K562 (cell line): ENCODE data around the gene PREX1. TPM values are rescaled to one million over a fixed set of nuclear protein-coding genes. Genes with fewer than 3 reads are reported as not detected.

ENCODE experiments used
- ATAC-seq: fragments of 200-7000 bp; cut with Tn5 transposase; 3 replicates; pipeline ENCODE4 v1.9.1; 2020; ENCODE audit warnings: moderate library complexity
- BruUV-seq: library from RNA; stranded (reverse); fragments of 400-500 nt; replicated peaks from 2 replicates; lab custom pipeline; 2021; lab: Mats Ljungman, UMichigan
- CTCF ChIA-PET: fragments of 300-600 bp; formaldehyde crosslinking; extraction: SDS; loops from one replicate; lab custom pipeline; 2021; ENCODE audit warnings: low intra/inter-chr PET ratio; lab: Yijun Ruan, JAX
- POLR2A ChIA-PET: fragments of 300-600, 350-650 bp; sonication (Branson Sonifier 250); formaldehyde crosslinking; extraction: SDS; loops from one replicate; lab custom pipeline; 2021; ENCODE audit warnings: antibody characterized with exemption, inconsistent platforms; lab: Yijun Ruan, JAX
- DNase-seq, 4 experiments: peaks; one replicate each; pipeline versions ENCODE4 v3.0.0 to v3.0.0-alpha.2; 2011 to 2018; ENCODE audit warnings: low spot score in 3 of 4, mixed read lengths in 3 of 4; ENCODE audit errors: extremely low read depth in 1 of 4
- FAIRE-seq: peaks from 2 replicates; lab custom pipeline; 2011; peaks lifted over from hg19 to GRCh38; lab: Jason Lieb, UNC
- H2AFZ ChIP-seq: 2 replicates; pipeline ENCODE4 v1.6.0; 2011; ENCODE audit warnings: low read depth, low read length, control low read depth, inconsistent platforms
- H3K27ac ChIP-seq: fragments of 200-600 bp; 3 replicates; pipeline ENCODE4 v1.8.0; 2011; ENCODE audit warnings: low read depth, mild to moderate bottlenecking, control low read depth, inconsistent platforms, low read length, moderate library complexity, mixed read lengths; ENCODE audit errors: extremely low read depth
- H3K27me3 ChIP-seq, 2 experiments: fragments of 300-600 bp in 1 of 2; 2 replicates in 1 of 2; 3 replicates in 1 of 2; pipeline versions ENCODE4 v1.6.0 to v1.8.0; 2011; ENCODE audit warnings: inconsistent platforms in 2 of 2, low read length in 2 of 2, mild to moderate bottlenecking in 1 of 2, mixed read lengths in 1 of 2, moderate library complexity in 1 of 2; ENCODE audit not compliant: control insufficient read depth in 2 of 2, insufficient read depth in 2 of 2
- H3K36me3 ChIP-seq: fragments of 300-600 bp; 3 replicates; pipeline ENCODE4 v1.8.0; 2011; ENCODE audit warnings: mild to moderate bottlenecking, low read length, inconsistent platforms; ENCODE audit not compliant: control insufficient read depth, insufficient read depth
- H3K4me1 ChIP-seq, 2 experiments: fragments of 200-600 bp in 1 of 2; replicated peaks in 1 of 2; 2 replicates in 1 of 2; 3 replicates in 1 of 2; pipeline versions ENCODE4 v1.5.1 to v1.8.0; 2011; ENCODE audit warnings: inconsistent platforms in 2 of 2, low read length in 2 of 2, mild to moderate bottlenecking in 1 of 2, mixed read lengths in 1 of 2, moderate library complexity in 1 of 2; ENCODE audit not compliant: control insufficient read depth in 2 of 2, insufficient read depth in 2 of 2
- H3K4me2 ChIP-seq: 2 replicates; pipeline ENCODE4 v1.6.1; 2011; ENCODE audit warnings: low read length, control low read depth, inconsistent platforms, mixed read lengths; ENCODE audit not compliant: insufficient read depth
- H3K4me3 ChIP-seq: fragments of 200-600 bp; sonication (generic), shearing (Covaris generic); 2 replicates; pipeline ENCODE4 v1.5.1; 2016; ENCODE audit warnings: control low read depth, inconsistent platforms
- H3K79me2 ChIP-seq: fragments of 200-600 bp; 3 replicates; pipeline ENCODE4 v1.8.0; 2011; ENCODE audit warnings: low read length, inconsistent platforms; ENCODE audit not compliant: control insufficient read depth, insufficient read depth
- H3K9ac ChIP-seq, 2 experiments: 2 replicates each; pipeline versions ENCODE4 v1.6.0 to v1.6.1; 2011; ENCODE audit warnings: low read depth in 2 of 2, low read length in 2 of 2, control low read depth in 1 of 2, inconsistent platforms in 1 of 2, mild to moderate bottlenecking in 1 of 2, mixed read lengths in 1 of 2; ENCODE audit not compliant: insufficient read depth in 1 of 2
- H3K9me1 ChIP-seq: one replicate; pipeline ENCODE4 v1.6.0; 2011; ENCODE audit warnings: inconsistent platforms, mild to moderate bottlenecking, low read length, moderate library complexity; ENCODE audit not compliant: control insufficient read depth, insufficient read depth
- H3K9me3 ChIP-seq: replicated peaks from 2 replicates; pipeline ENCODE4 v1.5.1; 2011; ENCODE audit warnings: low read depth, low read length, inconsistent platforms; ENCODE audit not compliant: control insufficient read depth, insufficient read depth
- H4K20me1 ChIP-seq: replicated peaks from 2 replicates; pipeline ENCODE4 v1.6.1; 2011; ENCODE audit warnings: low read length, inconsistent platforms, mixed read lengths; ENCODE audit not compliant: control insufficient read depth, insufficient read depth
- ATF1 ChIP-seq, 2 experiments: fragments of 450-650 bp in 1 of 2; IDR thresholded peaks; 2 replicates each; pipeline ENCODE4 v1.6.1; 2016; ENCODE audit warnings: missing compliant biosample characterization in 1 of 2, missing genetic modification characterization in 1 of 2
- NR2C1 ChIP-seq, 2 experiments: fragments of 450-650 bp; IDR thresholded peaks; 2 replicates each; pipeline ENCODE4 v1.6.1; 2017; ENCODE audit warnings: mild to moderate bottlenecking in 2 of 2, antibody characterized with exemption in 1 of 2, inconsistent platforms in 1 of 2, missing compliant biosample characterization in 1 of 2, missing genetic modification characterization in 1 of 2
- RAD51 ChIP-seq: fragments of 450-650 bp; IDR thresholded peaks from 2 replicates; pipeline ENCODE4 v1.7.1; 2016; ENCODE audit warnings: low read depth, mild to moderate bottlenecking, borderline replicate concordance
- SRSF7 ChIP-seq: fragments of 200-400 bp; formaldehyde crosslinking; optimal IDR thresholded peaks from 2 replicates; pipeline ENCODE3; 2017; ENCODE audit warnings: mild to moderate bottlenecking, low read depth, low read length
- STAG1 ChIP-seq: sonication (generic); formaldehyde crosslinking; IDR thresholded peaks from 2 replicates; pipeline ENCODE4 v1.5.0; 2020; ENCODE audit warnings: missing genetic modification reagents, borderline replicate concordance
- ZNF121 ChIP-seq: sonication (generic); formaldehyde crosslinking; conservative IDR thresholded peaks from 2 replicates; pipeline ENCODE4 v1.8.0; 2022; ENCODE audit warnings: missing genetic modification reagents
- WGBS: fragments of 100-300 bp; shearing (Covaris generic); methylation state at CpG from one replicate; pipeline ENCODE4 v1.1.6; 2016; ENCODE audit warnings: low coverage, mixed read lengths; ENCODE audit not compliant: insufficient coverage; ENCODE audit errors: missing lambda C conversion rate; 5-methylcytosine and 5-hydroxymethylcytosine counted together
- in situ Hi-C: fragments of 300-500 bp; cut with MboI; formaldehyde crosslinking; loops from 4 replicates; pipeline ENCODE4 v1.15.0; 2018; ENCODE audit warnings: inconsistent platforms, mixed read lengths
- intact Hi-C: fragments of 100-400 bp; cut with micrococcal nuclease; formaldehyde crosslinking; loops from 2 replicates; pipeline ENCODE4 v1.14.2; 2022
- polyA plus RNA-seq, 8 experiments: library from polyadenylated mRNA; depleted of rRNA in 4 of 8; stranded (reverse) in 5 of 8; unstranded in 3 of 8; fragments of >200 nt; fragmentation: Nextera tagmentation in 2 of 8; fragmentation: Illumina TruSeq in 1 of 8; extraction: Ambion mirVana in 2 of 8; extraction: Trizol in 1 of 8; gene quantifications; 2 replicates each; pipeline versions ENCODE4 v1.2.1 to v1.2.3, GENCODE V29; 2011 to 2014; ENCODE audit warnings: inconsistent platforms in 1 of 8, missing spikeins in 1 of 8
- total RNA-seq, 7 experiments: library from RNA; depleted of rRNA in 6 of 7; stranded (reverse); fragments of >200 nt in 6 of 7; fragmentation: Illumina TruSeq in 2 of 7; extraction: Trizol in 2 of 7; gene quantifications; 2 replicates each; pipeline versions ENCODE4 v1.2.1 to v1.2.3, GENCODE V29; 2011 to 2021; ENCODE audit warnings: low replicate concordance in 1 of 7
- TF ChIP-seq, protein P1 (sequence below): fragments of 450-650 bp; IDR thresholded peaks from 2 replicates; pipeline ENCODE4 v1.6.1; 2018; ENCODE audit warnings: mild to moderate bottlenecking, low read depth; ENCODE audit not compliant: partially characterized antibody

The PREX1 gene
- total and polyA plus RNA-seq, 9 of the 15 experiments (the other 6 are each of a cell fraction or from before 2014, with no cell fraction given): 0.37 to 10.4 (median 4.8) TPM

GRCh38 chr20:48680650-48681049 lies 147.1 kb downstream of the PREX1 start:
- Histone ChIP-seq H3K9ac (no peak overlapping the region), H2AFZ (no peak overlapping the region), H3K4me2 (no peak overlapping the region), H3K9me1 (no peaks in the 10 kb centered on the region), H3K4me3 (no peak overlapping the region), H3K79me2 (no peaks in the 10 kb centered on the region), H3K4me1 (peaks cover 21% of the 10 kb centered on the region in 2 experiments), H3K9me3 (no peaks in the 10 kb centered on the region), H3K27ac (no peak overlapping the region), H3K36me3 (peaks cover 2% of the 10 kb centered on the region; the same call in 1 of the 3 replicates), H4K20me1 (peaks cover 28% of the 10 kb centered on the region), H3K27me3 (no peaks in the 10 kb centered on the region)
- CTCF ChIA-PET: no interaction called here
- no peak for TF ChIP-seq STAG1 (CRISPR knock-in tag)
- TF ChIP-seq ZNF121 (CRISPR knock-in tag): no peak
- TF ChIP-seq, protein P1, sequence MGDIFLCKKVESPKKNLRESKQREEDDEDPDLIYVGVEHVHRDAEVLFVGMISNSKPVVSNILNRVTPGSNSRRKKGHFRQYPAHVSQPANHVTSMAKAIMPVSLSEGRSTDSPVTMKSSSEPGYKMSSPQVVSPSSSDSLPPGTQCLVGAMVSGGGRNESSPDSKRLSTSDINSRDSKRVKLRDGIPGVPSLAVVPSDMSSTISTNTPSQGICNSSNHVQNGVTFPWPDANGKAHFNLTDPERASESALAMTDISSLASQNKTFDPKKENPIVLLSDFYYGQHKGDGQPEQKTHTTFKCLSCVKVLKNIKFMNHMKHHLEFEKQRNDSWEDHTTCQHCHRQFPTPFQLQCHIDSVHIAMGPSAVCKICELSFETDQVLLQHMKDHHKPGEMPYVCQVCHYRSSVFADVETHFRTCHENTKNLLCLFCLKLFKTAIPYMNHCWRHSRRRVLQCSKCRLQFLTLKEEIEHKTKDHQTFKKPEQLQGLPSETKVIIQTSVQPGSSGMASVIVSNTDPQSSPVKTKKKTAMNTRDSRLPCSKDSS: no peak
- TF ChIP-seq RAD51: no peak
- no peak for TF ChIP-seq SRSF7
- TF ChIP-seq ATF1 (CRISPR knock-in tag; IDR thresholded peaks at IDR 0.05): no peak
- no peak for TF ChIP-seq ATF1 (tag; IDR thresholded peaks at IDR 0.05)
- TF ChIP-seq NR2C1 (IDR thresholded peaks at IDR 0.05): no peak
- TF ChIP-seq NR2C1 (tag; IDR thresholded peaks at IDR 0.05): no peak
- POLR2A ChIA-PET: no interaction called here
- WGBS: 26% methylated on average over 7 of the region's 7 CpGs
- no TSS peak for BruUV-seq
- ATAC-seq (no peak), DNase-seq (no peak), FAIRE-seq (no peak)
- in situ Hi-C loops (no loop called here), intact Hi-C loops (no loop called here)
